DND-41 (cell line): ENCODE data around the gene COL23A1.

Experiments
- CTCF ChIP-seq: IDR thresholded peaks from 2 replicates; pipeline ENCODE4 v1.5.1; 2012; ENCODE audit warnings: borderline replicate concordance, low read length, moderate library complexity, mild to moderate bottlenecking; ENCODE audit not compliant: poor library complexity, severe bottlenecking; ENCODE audit errors: extremely low read depth
- EZH2 ChIP-seq: IDR thresholded peaks from 3 replicates; pipeline ENCODE4 v1.6.1; 2012; ENCODE audit warnings: borderline replicate concordance, low read depth, mild to moderate bottlenecking, moderate library complexity, low read length, inconsistent platforms; ENCODE audit not compliant: severe bottlenecking

GRCh38 chr5:178477802-178478201, 112.4 kb downstream of the COL23A1 start:
- no peak for TF ChIP-seq EZH2
- TF ChIP-seq CTCF = no peak
